Stimulated activated CD4-positive, alpha-beta T cell treated with anti-CD3 and anti-CD28 coated beads, Interleukin-1b, Interleukin-23, amount 100 ng/mL, for 24 hours (primary cell): Measurements from ENCODE around the gene LPP.

Source experiments
- DNase-seq, 4 experiments: peaks; one replicate each; pipeline ENCODE4 v3.0.0-alpha.2; 2020; ENCODE audit warnings: low read depth in 4 of 4, low spot score in 1 of 4

Gene LPP

DNA sequence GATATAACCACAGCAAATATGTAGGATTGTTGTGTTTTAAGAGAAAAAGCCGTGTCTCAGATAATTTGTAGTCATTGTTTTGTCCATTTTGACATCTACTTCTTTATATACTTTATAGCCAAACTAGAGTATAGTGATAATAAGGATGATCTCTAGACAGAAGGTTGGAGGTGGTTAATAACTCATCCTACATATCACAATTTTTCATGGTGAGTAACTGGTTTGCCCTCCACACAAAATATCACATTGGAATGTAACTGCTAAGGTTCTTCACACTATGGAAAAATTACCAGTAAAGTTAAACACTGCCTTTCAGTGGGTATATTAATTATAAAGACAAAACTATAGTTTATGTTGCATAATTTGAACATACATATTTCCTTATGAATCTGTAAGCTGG, 380.7 kb downstream of the LPP start:
- no peak for DNase-seq

DNA sequence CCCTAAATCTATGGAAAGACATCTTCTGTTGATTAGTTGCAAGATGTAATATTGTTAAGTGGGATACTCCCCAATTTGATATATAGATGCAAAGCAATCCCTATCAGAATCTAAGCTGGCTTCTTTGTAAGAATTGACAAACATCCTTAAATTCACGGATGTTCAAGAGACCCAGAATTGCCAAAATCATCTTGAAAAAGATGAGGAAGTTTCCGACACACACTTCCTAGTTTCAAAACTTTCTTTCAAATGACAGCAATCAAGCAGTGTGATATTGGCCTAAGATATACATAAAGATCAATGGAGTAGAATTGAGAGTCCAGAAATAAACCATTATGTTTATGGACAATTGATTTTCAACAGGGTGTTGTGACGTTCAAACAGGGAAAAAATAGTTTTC, 383.6 kb downstream of the LPP start:
- no peak for DNase-seq

DNA sequence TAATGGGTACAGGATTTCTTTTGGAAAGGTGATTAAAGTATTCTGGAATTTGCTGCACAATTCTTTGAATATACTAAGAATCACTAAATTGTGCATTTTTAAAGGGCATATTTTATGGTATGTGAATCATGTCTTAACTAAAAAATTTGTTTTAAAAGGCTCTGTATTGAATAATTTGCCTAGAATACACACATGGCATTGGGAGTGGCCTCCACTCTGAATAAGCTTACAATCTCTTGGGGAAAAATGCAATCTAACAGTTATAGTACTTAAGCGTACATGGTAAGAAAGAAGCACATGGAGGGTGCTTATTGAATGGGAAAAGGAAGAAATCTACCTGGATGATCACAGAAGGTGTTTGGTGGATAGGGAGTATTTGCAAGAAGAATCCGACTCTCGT, 385.1 kb downstream of the LPP start:
- no peak for DNase-seq

DNA sequence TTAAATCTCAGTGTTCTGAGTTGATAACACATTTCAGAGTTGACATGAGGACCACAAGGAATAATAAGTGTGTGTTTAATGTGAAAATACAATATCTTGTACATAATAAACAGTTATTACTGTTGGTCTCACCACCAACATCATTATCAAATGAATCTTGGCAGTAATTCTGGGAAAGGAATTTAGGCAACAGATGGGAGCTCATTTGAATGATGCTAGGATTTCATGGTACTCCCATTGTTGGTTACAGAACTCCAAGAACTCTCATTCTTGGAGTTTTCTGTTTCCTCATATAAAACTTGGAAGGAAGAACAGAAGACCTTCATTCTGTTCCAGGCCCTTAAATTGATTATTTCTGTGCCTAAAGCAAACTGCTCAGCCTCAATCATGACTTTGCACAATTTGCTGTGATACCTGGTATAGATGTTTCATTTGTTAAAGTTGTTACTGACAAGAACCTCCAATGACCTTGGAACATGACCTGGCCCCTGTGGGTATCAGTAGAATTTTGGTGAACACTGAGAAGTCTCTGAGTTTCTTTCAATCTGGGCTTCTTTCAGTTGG, 385.8 kb downstream of the LPP start:
- no peak for DNase-seq

DNA sequence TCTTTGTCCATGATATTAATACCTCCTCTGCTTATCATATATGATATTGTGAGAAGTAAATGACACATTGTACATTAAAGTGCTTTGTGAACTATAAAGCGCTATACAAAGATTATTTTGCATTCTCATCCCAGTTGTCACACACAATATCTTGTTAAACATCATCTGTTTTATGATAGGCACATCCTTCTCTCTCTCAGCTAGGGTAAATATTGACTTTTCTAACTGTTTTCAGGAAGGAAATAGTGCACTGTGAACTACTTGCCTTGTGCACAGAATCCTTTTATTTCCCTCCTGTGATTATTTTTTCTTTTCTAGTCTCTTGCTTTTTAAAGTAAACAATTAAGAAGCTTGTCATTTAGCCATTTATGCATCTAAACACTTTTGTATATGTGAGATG, 388.2 kb downstream of the LPP start:
- DNase-seq = no peak

DNA sequence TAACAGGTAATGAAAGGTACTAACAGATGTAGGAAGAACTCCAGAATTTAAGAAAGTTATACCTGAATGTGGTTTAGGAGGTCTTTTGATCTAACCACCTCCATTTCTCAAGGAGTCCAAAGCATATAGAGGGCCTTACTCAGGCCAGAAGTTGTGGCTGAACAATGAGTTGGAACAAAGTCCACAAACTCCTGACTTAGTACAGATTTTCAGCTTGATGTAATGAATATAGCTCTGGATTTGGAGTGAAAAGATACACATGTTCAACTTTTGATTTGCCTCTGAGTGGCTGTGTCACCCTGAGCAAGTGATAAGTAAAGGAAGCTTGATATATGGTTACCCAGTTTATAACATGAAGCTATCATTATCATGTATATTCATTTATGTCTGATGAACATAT, 390.1 kb downstream of the LPP start:
- DNase-seq = no peak

DNA sequence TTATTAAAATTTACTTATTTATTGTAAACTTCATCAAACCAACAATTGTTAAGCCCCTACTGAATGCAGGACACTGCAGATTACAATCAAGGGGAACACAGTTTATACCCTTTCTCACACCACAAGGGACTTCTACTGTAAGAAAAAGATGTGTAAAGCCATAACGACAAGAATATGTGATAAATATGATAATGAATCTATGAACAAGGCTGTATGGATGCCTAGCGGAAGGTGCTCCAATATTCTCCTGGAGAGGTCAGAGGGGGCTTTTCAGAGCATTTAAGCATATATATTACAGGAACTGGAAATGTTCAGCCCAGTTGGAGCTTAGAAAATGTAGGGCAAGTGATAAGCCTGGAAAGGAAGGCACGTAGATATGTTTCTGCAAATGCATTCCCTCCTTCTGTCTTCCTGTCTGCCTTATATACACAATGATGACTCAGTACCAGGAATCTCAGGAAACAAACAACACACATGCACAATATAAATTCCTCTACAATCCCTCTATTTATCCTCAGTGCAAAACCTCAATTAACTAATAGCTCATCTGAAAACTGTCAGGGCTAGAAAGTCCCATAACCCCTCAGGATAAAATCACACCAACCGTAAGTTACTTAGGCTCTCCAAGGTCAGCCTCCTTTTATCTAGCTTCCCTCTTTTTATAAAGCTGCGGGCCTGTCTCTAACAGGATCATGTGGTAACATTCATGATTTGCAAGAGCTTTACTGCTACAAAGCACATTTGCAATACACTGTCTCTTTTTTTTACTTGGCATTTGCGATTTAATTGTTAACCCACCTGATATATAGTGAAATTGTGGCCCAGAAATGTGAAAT, 393.1 kb downstream of the LPP start:
- no peak for DNase-seq

DNA sequence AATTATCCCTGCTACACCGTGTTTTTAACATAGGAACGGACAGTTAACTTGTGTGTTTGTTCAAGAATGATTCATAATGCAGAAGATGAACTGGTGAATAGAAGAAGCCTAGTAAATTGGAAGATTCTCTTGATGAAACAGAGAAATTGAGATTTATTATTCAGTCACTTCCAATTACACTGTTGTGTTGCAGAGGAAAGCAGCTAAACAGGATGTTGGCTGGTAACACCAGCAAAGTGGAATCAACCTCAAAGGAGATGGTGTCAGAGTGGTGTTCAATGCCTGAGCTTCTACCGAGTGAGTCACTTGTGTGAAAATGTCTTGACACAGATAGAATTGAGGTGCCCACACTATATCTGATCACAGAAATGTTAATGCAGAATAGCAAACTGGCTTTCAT, 399.6 kb downstream of the LPP start:
- DNase-seq = no peak

DNA sequence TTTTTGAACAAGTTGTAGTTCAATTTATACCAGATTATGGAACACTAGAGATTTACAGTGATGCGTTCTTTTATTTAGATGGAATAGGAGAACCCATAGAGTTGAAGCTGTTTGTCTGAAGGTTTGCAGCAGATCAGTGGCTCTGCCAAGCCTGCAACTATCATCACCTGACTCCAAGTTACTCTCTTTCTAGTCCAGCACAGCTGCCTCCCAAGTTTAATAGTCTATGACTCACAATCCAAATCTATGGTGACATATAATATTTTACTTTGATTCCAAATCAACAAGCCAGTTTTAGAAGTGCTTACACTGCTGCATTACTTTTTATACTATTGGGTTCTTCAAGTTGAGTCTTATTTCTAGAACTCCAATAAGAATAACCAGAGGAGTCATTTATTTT, 400.4 kb downstream of the LPP start:
- DNase-seq = no peak

DNA sequence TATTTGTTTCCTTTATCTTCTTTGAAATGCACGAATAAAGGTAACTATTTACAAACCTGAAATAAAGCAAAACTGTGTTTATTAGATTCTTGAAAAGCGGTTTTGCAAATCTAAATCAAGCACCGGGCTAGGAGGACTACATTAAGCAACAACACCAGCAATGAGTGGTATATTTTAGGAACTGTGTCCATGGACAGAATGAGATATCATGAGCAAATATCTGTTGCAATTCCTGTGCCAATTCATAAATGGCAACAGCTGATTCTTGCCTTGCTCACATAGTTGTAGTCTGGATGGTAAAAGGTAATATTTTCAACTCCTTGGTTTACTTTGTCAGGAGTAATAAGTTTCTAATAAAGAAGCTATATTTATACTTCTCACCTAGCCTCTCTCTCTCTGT, 403.3 kb downstream of the LPP start:
- DNase-seq = no peak

DNA sequence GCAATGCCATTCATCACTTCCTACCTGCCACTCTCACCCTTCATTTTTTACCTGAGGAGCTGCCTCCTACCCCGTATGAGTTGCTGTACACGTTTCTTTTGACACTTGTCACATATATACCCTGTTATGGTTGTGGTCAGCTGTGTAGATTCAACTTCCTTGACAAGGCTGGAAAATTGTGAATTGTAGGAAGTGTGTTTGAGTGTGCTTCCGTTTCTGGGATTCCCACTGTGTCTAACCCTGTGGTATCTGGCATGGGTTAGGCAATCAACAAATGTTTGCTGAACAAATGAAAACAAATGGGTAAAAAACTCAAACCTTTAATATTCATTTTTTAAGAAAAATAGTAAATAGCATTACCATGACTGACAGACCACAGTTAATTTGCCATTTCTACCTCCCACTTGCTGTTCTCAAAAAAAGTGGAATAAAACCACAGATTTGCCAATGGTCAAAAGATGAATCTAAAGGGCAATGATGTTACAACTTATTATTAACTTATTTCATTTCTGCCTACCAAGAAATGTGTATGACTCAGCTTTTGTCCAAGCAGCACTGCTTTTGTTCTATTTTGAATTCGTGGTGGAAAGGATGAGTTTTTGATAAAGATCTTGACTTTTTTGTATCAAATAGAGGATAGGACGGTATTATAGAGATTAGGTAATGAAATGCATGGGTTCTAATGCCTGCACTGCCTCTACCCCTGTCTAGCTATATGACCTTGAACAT, 404.6 kb downstream of the LPP start:
- no peak for DNase-seq

DNA sequence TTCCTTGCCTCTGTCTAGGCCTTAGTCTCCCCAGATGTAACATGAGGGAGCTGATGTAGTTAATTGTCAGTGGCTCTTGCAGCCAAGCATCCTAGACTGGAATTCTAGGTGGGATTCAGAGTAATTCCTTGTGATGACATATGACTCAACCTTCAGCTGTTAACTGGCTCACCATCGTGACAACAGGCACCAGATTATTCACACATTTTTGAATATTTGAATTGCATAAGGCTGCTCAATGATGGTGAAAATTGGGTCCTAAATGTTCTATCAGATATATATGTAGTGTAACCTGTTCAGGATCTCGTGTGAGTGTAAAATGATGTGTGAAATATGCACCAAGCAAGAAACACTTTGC, 405.1 kb downstream of the LPP start:
- no peak for DNase-seq

DNA sequence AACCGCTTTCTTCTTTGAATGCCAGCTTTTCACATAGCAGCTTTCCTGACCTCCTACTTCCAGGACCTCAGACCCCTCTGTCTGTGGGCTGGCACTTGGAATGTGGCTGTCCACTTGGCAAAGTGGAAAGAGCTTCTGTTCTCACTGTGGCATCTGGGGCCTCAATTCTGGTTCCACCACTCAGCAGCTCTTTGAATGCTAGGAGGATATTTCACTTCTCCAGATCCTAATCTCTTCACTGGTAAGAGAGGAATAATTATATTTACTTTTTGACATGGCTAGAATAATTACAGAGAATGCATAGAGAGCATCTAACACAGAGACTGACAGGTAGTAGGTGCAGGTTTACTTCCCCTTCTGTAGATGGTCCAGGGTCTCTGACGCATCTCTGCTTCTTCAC, 405.9 kb downstream of the LPP start:
- DNase-seq = no peak

DNA sequence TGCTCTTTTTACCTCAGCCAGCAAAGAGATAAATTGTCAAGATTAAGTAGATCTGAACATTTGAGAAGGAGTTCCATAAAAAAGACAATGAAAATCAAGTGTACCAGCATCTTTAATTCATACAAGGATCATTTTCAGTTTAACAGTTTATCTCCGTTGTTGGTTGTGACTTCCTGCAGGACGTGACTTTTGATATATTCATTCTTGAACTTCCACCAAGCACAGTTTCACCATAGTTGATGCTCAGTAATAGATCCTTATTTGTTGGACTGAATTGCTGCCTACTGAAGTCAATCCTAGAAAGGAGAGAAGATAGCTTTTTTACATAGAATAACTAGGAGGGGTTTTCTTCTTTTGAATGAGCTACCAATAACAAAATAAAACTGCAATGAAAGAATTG, 408.2 kb downstream of the LPP start:
- no peak for DNase-seq

DNA sequence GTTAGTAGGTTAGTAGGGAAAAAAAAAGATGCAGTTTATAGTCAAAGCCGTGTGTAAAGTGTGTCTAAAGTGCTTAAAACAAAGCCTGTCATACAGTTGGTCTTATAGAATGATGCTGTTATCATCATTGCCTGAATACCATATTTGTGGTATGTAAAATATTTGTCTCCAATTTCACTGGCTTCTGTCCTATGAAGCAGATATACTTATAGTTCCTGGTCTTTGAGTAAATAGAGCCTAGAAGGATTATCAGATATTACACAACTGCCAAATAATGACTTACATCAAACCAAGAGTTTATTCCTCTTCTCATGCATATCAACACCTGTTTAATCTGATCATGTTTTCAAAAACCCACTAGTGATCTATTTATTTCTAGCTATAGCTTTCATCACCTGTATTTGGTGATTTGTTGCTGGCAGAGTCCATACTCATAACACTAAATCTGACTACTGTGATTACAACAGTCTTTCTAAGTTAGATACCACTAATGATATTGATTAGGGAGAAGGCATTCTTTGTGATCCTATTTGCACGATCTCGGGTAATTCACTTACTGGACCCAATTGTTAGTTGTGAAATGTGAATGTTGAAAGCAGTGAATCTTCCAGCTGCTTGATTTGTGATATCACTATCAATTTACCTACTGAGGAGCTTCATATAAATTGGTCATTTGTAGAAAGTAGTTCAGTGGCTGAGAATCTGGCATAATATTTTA, 413.7 kb downstream of the LPP start:
- no peak for DNase-seq

DNA sequence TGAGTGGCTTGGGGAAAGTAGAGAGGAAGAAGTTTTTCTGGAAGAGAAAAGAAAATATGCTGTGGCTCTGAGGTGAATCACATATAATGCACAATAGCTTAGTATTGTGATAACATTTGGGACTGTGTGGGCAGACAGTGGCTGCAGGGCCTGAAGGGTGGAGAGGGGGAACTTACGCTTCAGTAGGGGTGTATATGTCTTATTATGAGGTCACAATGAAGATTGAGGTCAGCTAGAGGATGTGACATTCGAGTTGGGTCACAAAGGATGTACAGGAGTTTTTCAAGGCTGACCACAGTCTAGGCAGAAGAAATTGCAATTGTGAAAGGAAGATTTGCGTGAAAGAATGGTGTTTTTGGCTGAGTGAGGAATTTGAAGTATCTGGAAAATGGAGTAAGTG, 414.8 kb downstream of the LPP start:
- DNase-seq = no peak

DNA sequence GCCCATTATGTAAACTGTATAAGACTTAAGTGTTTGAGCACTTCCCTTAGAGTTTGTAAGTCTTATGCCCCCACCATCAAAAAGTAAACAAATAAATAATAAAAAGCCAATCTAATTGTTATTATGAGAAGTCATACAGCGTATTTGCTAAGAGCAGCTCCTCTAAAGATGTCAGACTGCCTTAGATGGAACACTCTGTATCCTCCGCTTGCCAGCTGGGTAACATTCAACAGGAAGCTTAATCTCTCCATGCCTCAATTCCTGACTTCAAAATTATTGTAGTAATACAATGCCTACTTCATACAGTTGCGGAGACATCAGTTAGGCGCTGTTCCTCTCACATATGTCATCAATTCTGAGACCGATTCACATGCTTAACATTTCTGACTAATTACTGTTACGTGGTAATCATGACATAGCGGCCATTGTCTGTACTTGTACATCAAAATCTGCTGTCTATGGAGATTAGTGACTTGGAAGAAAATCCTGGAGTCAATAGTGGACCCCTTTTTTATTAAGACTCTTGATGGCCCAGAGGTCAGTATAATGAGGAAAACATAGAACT, 417.7 kb downstream of the LPP start:
- no peak for DNase-seq

DNA sequence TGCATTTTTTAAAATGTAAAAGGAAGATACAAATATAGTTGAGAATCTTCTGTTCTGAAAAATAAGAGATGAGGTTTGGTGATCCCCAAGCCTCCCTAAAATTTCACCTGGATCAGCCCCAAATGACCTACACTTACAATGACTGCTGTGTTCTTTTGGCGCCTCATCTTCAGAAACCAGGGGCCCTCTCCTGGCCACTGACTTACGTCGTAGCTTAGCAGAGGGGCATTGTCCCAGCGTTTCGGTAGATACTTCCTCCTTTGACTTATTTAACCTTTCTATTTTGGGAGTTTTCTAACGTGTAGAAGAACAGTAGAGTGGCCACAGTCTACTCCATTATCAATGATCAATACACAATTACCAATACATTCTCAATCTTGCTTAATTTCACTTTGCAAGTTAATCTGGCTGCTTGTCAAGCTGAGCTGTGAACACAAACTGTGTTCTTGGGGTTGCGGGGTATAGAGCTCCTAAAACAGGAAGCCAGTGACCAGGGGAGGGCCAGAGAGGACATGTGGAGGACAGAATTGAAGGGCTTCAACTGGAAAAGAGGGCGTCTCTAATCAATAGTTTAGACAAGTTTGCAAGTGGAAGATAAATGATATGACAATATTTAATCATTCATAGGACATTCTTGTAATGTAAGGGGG, 419.5 kb downstream of the LPP start:
- no peak for DNase-seq

DNA sequence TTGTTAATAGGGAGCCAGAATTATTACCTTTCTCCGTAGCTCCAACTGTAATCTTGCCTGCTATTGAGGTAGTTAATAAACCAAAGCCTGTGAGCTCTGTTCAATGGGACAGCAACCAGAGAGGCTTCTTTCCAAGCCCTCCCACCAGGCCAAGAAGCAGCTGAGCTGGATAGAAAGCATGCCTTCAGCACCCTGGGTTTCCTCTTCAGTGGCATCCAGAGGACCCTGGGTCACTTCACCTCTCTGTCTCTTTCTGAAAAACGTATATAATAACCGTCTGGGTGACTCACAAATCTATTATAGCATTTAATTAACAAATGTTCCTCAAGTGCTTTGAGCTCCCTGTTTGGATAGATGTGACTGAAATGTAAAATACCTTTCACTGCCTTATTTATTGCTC, 420.0 kb downstream of the LPP start:
- DNase-seq = no peak

DNA sequence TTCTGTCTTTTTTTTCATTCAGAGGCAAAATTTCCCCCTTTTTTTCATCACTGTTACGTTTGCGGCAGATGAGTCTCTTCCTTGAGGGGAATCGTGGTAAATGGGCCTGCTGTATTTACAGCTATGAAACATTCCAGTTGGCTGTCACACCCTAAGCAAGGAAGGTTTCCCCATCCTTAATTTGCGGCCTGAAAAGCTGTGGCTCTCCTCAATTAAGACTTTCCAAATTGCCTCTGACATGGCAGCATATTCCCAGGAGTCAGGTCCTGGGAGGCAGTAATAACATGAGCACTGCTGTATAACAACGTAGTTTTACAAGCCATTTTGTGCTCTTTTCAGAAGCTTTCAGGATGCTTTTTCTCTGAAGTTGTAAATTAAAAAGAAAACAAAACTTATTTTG, 420.9 kb downstream of the LPP start:
- DNase-seq = no peak

DNA sequence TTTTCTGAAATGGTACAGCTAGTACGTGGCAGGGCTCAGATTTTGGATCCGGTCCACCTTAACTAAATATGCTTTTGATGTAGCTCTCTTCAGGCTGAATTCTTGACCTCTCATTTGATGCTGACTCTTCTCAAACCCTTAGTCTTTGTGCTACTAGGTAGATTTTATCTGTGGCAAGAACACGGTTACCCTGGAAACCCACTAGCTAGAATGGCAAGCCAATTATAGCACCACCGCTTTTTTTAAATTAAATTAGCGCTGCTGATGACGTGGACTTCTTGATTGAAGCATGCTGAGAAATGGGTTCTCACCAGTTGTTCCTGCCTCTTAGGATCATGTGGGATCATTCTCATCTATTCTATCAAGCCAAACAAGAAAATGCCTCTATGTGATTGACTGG, 421.5 kb downstream of the LPP start:
- no peak for DNase-seq
